ENCODE measurements around the gene ENTHD1.

DNA sequence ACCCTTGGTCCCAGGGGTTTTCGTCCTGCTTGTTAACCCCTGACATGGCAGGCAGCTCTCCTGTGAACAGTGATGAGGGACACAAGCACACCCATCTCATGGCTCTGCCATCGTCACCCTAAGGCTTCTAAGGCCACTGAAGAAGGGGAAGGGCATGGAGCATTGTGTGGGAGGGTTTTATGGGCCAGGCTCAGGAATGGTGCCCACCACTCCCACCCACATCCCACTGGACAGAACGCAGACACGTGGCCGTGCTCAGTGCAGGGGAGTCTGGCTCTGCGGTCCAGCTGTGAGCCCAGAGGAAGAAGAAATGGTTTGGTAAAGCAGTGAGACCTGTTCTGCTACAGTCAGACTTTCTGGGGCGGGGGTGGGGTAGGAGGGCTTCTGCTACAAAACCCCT lies 193.0 kb downstream of the ENTHD1 start:
- TF ChIP-seq, protein P1, sequence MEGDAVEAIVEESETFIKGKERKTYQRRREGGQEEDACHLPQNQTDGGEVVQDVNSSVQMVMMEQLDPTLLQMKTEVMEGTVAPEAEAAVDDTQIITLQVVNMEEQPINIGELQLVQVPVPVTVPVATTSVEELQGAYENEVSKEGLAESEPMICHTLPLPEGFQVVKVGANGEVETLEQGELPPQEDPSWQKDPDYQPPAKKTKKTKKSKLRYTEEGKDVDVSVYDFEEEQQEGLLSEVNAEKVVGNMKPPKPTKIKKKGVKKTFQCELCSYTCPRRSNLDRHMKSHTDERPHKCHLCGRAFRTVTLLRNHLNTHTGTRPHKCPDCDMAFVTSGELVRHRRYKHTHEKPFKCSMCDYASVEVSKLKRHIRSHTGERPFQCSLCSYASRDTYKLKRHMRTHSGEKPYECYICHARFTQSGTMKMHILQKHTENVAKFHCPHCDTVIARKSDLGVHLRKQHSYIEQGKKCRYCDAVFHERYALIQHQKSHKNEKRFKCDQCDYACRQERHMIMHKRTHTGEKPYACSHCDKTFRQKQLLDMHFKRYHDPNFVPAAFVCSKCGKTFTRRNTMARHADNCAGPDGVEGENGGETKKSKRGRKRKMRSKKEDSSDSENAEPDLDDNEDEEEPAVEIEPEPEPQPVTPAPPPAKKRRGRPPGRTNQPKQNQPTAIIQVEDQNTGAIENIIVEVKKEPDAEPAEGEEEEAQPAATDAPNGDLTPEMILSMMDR (IDR thresholded peaks at IDR 0.05; ENCODE audit: low read length): no peak
- no peak for TF ChIP-seq EZH2 (IDR thresholded peaks at IDR 0.05; ENCODE audit: borderline replicate concordance, low read length)
